Pulmonary artery endothelial cell (primary cell): ENCODE data around the gene BEAN1. TPM values are rescaled to one million over a fixed set of nuclear protein-coding genes. Genes with fewer than 3 reads are reported as not detected.
"Not testable (repeated sequence)": the region's sequence is repeated elsewhere in the genome, so short reads cannot be mapped to it uniquely, and the experiment has no call there.

Experiments used
- DNase-seq: peaks from one replicate; pipeline ENCODE4 v3.0.0-alpha.2; 2011; ENCODE audit warnings: low read depth, low spot score
- total RNA-seq: library from RNA; depleted of rRNA; stranded (reverse); fragments of >200 nt; gene quantifications from 2 replicates; pipeline ENCODE4 v1.2.3, GENCODE V29; 2014

The BEAN1 gene
- total RNA-seq, 1 donor from 2014 or later = 0.26 TPM

DNA sequence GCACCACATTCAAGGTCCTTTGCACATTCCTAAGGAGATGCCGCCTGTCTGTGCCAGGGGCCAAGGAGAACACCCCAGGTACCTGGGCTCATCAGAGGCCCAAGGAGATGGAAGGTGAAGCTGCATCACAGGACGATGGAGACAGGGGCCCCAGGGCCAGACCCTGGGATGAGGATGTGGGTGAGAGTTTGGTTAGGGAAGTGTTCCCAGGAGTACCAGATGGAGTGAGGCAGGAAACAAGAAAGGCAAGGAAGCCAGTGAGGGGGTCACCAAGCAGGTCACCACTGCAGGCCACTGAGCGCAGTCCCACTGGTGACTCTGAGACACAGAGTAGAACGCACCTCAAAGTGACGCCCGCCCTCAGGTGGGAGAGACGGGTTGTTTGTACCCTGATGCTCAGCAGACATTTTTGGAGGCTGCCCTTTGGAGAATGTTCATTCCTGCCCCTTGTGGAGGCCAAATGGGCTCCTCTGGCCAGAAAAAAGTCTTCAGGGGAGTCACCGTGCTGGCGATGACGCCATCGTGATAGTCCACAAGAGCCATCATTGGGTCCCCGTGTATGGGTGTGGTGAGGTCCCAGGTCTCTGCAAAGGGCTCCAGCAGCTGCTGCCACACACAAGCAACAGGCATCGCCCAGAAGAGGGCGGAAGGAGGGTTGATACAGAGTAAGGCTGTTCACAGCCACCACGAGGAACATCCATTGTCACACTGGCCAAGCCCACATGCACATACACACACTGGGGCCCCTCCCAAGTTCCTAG, 57.5 kb downstream of the BEAN1 start:
- no peak for DNase-seq

DNA sequence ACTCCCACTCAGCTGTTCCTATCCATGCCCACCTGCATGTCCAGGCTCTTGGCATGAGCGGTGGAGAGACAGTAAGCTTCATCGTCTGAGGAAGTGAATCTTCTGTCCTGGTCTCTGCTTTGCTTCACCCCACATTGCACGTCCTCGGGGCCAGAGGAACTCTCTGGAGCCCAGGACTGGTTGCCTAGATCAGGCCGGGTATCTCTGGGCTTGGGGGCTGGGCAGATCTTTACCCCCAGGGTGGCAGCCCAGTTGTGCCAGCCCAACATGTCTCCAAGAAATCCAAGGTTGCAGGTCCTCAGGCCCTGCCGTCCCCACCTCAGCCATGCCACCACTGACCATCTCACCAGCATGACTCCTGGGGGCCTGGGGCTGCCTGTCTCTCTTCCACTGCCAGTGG, 58.3 kb downstream of the BEAN1 start:
- DNase-seq = no peak

DNA sequence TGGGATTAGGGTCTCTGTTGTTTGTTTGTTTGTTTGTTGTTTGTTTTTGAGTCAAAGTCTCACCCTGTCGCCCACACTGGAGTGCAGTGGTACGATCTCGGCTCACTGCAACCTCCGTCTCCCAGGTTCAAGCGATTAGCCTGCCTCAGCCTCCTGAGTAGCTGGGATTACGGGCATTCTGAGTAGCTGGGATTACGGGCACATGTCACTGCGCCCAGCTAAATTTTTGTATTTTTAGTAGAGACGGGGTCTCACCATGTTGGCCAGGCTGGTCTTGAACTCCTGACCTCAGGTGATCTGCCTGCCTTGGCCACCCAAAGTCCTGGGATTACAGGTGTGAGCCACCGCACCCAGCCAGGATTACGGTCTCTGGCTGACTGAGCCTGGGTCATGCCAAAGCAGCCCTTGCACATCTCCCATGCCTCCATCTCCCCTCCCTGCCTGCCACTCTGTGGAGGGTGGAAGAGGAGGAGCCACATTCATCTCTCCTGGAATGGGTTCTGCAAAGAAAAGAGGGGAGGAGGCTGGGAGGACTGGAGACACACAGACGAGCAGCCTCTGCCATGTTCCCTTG, 59.2 kb downstream of the BEAN1 start:
- no peak for DNase-seq

- DNase-seq = peak; percentile 40
These were observed 59.9 kb downstream of the BEAN1 start for GRCh38 chr16:66486773-66487579.

DNA sequence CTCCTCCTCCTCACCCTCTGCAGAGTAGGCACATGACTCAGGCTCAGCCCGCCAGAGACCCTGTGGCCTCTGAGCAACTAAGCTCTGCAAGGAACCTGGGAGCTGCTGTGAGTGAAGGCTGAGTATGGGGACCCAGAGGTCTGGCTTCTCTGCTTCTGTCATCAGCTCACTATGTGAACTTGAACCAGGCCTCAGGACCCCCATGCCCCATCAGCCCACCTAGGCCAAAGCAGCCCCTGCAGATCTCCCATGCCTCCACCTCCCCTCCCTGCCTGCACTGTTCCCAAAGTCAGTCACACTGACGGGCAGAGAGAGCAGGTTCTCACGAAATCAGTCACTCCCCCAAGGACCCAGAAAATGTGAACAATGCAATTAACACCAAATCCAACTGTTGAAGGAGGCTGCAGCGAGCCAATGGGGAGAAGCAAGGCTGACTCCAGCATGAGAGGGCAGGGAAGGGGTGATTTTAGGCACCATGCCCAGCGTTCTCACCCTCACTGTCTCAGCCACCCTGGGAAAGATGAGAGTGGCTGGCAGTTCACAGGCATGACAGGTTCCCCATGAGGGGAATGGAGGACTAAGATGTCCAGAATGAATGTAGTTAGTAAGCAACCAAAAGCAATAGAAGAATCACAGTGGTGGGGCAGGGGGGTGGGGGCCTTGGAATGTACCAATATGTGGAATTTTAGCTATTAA, 60.6 kb downstream of the BEAN1 start:
- no peak for DNase-seq

- no peak for DNase-seq
These were observed 61.4 kb downstream of the BEAN1 start for GRCh38 chr16:66488505-66488904.

DNA sequence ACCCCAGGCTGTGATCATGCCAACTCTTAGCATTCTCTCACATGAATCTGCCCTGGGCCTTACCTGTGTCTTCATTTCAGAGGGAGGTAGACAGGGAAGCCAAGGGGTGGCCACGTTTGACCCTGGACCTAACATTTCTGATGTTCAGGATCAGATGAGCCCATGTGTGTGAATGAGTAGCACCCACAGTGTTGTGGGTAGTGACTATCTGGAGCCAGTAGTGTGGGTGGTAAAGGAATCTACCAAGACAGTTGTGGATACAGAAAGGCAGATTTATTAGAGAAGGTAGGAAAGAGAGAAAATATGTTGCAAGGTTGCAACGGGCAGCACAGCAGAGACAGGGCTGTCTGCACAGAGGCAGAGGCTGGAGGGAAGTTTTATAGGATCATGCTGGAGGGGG, 62.3 kb downstream of the BEAN1 start:
- no peak for DNase-seq

DNA sequence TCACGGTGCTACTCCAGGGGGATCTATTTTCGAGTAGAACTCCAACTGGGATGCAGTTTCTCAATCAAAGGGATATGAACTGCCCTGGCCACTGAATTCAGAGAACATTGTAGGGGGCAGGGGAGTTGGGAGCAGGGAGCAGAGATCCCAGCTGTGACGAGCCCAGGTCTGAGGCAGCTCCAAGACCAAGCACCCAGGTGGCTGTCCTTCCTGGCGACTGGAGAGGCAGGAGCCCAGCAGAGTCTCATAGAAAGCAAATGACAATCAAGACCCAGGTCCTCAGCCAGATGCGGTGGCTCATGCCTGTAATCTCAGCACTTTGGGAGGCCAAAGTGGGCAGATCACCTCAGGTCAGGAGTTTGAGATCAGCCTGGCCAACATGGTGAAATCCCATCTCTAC, 62.7 kb downstream of the BEAN1 start:
- DNase-seq = no peak

GRCh38 chr16:66490774-66491715, 64.0 kb downstream of the BEAN1 start:
- DNase-seq = no peak

GRCh38 chr16:66491716-66492064, 64.6 kb downstream of the BEAN1 start:
- no peak for DNase-seq

DNA sequence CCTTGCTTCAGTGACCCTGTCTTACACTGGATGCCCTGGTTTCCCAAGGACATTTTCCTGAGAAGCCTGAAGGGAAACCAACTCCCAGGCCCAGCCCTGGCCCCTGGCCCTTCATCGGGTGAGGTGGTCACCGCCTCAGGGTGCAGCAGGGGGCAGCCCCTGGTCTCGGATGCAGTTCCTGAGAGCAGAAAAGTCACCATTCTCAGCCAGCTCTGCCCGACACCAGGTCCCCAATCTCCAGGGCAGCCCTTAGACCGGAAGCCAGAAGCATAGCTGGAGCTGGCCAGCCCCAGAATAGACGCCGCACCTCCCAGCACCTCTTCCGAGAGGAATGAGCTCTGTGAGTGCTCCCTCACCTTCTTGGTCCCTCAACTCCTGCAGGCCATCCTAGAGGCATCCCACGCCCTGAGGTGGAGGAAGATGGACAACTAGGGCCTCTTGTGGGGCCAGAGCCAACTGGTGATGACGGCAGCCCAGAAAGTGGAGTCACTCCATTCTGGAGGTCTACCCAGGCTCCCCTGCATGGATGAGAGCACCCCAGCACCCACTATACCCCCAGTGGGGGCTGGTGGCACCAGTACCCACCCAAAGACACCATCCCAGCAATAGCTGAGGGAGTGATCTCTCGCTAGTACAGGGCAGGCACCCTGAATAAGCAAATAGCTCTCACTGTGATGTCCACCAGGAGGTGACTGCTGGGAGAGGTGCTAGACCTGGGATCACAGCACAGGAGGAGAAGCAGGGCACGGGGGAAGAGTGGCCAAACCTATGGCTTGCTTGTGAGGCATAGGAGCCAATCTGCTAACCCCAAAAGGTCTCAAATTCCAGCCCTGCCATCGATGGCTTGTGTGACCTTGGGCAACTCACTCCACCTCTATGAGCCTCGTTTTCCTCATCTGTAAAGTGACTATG, 66.7 kb downstream of the BEAN1 start:
- DNase-seq = no peak

DNA sequence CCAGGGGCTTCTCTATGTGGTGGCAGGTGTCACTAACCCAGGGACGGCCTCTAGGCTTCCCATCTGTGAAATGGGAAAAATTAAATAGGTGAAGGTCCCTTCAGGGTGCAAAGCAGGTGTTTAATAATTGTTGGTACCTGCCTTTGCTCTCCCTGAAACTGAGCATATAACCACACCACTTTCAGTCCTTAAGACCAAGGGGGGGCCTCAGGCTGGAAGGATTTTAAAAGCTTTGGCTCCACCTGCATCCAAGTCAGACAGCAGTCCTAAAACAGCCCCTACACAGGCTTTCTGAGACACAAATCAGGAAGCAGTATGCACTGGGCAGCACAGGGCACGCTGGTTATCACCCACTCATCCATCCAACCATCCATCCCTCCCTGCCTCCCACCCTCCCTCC, 67.8 kb downstream of the BEAN1 start:
- no peak for DNase-seq

DNA sequence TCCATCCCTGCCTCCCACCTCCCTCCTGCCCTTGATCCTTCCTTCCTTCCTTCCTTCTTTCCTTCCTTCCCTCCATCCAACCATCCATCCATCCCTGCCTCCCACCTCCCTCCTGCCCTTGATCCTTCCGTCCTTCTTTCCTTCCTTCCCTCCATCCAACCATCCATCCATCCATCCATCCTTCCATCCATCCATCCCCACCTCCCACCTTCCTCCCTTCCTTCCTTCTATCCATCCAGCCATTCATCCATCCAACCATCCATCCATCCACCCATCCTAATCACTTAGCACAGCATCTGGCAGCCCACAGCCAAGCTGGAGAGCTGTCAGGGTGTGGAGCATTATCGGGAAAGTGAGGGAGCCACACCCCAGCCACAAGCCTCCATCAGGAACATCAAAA, 68.3 kb downstream of the BEAN1 start:
- DNase-seq = no peak

DNA sequence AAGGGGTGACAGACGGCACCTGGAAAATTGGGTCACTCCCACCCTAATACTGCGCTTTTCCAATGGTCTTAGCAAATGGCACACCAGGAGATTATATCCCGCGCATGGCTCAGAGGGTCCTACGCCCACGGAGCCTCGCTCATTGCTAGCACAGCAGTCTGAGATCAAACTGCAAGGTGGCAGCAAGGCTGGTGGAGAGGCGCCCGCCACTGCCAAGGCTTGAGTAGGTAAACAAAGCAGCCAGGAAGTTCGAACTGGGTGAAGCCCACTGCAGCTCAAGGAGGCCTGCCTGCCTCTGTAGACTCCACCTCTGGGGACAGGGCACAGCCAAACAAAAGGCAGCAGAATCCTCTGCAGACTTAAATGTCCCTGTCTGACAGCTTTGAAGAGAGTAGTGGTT, 69.1 kb downstream of the BEAN1 start:
- not testable (repeated sequence) for DNase-seq

GRCh38 chr16:66497921-66498320, 70.8 kb downstream of the BEAN1 start:
- not testable (repeated sequence) for DNase-seq

DNA sequence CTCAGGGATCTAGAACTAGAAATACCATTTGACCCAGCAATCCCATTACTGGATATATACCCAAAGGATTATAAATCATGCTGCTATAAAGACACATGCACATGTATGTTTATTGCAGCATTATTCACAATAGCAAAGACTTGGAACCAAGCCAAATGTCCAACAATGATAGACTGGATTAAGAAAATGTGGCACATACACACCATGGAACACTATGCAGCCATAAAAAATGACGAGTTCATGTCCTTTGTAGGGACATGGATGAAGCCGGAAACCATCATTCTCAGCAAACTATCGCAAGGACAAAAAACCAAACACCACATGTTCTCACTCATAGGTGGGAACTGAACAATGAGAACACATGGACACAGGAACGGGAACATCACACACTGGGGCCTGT, 74.5 kb downstream of the BEAN1 start:
- DNase-seq = not testable (repeated sequence)

DNA sequence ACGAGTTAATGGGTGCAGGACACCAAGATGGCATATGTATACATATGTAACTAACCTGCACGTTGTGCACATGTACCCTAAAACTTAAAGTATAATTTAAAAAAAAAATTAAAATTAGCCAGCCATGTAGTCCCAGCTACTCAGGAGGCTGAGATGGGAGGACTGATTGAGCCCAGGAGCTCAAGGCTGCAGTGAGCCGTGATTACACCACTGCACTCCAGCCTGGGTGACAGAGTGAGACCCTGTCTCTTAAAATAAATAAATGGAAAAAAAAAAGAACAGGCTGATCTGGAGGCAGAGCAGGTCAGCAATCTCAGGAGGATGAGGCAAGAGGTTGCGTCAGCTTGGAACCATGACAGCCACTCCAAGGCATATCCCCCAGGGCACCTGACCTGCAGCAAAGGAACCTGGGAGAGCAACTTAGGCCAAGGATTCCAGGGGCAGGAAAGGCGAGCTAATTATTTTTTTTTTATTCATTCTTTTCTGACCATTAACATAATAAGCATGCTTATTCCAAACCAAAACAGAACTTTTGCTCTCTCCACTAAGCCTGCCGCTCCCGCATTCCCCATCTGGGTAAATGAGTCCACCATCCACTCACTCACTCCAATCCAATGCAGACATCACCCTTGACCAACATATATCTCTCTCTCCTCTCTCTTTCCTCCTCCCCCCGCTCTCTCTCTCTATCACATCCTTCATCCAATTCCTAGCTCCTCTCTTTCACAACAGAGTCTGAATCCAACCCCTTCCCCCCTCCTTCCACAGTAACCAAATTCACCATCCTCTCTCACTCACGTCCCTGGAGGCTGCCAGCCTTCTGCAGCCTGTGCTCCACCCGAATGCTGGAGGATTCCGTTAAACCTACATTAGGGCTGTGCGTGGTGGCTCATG, 75.2 kb downstream of the BEAN1 start:
- no peak for DNase-seq

- DNase-seq = no peak
These were observed 75.9 kb downstream of the BEAN1 start for GRCh38 chr16:66503030-66503429.

DNA sequence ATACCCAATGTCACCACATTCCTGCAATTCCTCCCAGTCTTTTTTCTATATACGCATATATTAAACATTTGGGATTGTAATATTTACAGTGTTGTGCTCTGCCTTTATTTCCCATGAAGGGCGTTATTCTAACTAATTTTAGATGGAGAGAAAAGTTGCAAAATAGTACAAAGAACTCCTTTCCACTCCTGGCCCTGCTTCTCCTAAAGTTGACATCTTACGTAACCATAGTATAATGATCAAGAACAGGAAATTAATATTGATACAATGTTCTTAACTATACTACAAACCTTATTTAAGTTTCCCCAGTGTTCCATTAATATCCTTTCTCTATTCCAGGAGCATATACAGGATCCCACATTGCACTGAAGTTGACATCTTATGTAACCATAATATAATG, 76.5 kb downstream of the BEAN1 start:
- DNase-seq = no peak
